H4 (cell line): ENCODE data around the gene DLGAP1. TPM values are rescaled to one million over a fixed set of nuclear protein-coding genes. Genes with fewer than 3 reads are reported as not detected.
A peak's percentile ranks its signal among the peaks of the same experiment; 100 is the strongest.

Experiments used
- DNase-seq: peaks from one replicate; pipeline ENCODE4 v3.0.0-alpha.2; 2015; ENCODE audit warnings: low spot score
- total RNA-seq: library from RNA; depleted of rRNA; stranded (reverse); fragments of >200 nt; shearing (Covaris generic); gene quantifications from 2 replicates; pipeline ENCODE4 v1.2.3, GENCODE V29; 2014

DLGAP1 gene
- total RNA-seq, 1 experiment from 2014 or later: not detected

GRCh38 chr18:3660739-3661515, 794.2 kb downstream of the DLGAP1 start:
- DNase-seq: no peak

DNA sequence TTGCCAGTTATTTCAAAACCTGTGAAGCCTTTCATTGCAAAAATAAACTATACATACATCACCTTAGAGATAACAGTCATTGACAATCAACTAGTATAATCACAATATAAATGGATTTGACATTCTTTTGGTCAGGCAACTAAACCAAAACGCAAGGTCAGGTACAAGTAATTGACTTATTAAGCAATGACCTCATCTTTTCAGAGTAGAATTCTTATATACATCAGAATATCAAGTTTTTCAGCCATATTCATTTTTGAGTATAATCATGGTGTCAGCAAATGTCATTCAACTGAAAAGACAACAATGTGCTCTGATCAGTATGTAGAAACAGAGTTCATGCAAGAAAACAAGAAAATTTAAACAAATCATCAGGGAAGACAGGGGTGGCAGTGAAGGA, 796.6 kb downstream of the DLGAP1 start:
- DNase-seq: no peak

- DNase-seq: no peak
Observed at GRCh38 chr18:3655254-3656050, 799.7 kb downstream of the DLGAP1 start.

DNA sequence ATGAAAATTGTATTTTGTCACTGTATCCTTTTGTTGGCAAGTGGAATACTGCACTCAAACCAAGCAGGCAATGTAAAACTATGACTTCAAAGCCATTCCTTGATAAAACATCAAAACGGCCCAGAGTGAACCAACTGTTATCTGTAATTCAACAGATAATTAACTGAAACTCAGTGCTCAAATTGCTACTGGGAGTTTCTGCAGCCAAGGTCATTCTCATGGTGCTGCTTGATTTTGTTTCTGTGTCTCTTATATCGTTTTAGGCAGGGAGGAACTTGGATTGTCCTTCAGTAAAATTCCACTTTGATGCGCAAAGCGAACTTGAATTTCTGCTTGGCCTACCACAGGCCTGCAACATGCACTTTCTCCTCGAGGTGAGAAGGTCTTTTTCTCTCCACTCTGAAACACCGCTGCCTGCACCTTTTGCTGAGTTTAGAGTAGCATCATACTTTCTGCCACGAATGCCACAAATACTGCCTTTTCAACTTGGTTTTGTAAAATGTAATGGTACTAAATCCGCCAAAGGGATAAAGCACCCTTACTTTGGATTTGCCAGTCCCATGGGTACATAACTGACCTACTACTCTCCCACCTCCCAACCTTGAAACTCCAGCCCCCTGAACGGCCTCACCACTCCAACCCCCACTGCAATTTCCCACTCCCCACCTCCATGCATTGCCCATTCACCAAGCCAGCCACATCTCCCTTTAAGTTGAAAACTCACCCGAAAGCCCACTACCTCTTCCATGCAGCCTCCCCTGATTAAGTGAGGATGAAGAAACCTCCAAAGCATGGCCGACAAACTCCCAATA, 800.5 kb downstream of the DLGAP1 start:
- no peak for DNase-seq

GRCh38 chr18:3653851-3654441, 801.2 kb downstream of the DLGAP1 start:
- DNase-seq: no peak

DNA sequence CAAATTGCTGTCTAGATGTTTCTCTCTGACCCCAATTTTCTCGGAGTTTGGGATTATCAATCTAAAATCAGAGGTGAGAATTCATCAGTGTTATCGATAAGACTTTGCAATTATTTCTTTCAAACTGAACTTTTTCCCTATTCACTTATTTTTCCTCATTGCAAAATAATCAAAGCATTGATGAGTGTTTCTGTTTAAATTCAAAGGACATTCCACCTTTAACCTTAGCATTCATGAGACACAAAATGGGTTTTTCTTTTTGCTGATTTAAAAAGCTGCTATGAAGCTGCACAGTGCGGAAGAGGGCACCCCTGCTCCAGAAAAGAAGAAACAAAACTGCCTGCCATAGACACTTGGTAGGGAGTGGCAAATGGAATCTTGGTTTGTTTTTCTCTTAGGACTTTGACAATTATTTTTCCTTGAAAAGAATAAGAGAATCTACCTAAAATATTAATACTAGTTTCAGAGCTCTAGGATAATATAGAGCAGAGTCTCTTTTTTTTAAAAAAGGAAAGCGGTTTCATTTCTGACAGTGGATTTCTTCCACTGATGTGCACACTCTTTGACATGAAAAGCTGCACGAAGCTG, 801.8 kb downstream of the DLGAP1 start:
- DNase-seq: no peak

DNA sequence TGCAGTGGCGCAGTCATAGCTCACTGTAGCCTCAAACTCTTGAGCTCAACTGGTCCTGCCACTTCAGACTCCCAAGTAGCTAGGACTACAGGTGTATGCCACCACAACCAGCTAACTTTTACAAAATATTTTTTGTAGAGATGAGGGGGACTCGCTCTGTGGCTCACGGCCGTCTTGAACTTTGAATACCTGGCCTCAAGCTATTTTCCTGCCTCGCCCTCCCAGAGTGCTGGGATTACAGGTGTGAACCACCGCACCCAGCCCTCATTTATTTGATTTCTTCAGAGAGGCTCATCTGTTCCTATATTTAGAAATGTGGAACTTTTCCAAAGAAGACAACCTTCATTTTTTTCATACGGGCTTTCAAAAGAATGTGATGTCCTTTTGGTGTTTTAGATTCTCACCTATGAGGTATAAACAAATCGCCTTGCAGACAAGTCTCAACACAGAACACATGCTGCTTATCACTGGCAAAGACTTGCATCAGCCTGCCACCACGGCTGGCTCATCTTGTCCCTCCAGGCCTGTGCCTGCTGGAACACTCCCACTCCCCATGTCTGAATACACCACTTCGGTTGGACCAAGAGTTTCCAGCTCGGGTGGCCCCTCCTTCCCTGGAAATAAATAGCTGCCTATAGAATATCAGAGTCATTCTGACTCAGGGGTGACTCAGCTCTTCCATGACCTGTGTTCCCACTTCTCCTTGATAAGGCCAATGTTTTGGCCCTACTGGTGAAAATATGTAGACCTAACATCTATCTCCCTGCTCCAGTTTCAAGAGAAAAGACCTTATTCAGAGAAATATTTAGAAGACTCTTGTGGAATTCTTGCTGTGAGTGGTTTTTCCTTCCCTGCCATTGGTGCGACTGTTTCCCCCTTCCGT, 802.5 kb downstream of the DLGAP1 start:
- peak; percentile 97 for DNase-seq

GRCh38 chr18:3651266-3651665, 803.8 kb downstream of the DLGAP1 start:
- no peak for DNase-seq

- DNase-seq: peak; percentile 50
Observed at GRCh38 chr18:3650521-3651042, 804.5 kb downstream of the DLGAP1 start.

DNA sequence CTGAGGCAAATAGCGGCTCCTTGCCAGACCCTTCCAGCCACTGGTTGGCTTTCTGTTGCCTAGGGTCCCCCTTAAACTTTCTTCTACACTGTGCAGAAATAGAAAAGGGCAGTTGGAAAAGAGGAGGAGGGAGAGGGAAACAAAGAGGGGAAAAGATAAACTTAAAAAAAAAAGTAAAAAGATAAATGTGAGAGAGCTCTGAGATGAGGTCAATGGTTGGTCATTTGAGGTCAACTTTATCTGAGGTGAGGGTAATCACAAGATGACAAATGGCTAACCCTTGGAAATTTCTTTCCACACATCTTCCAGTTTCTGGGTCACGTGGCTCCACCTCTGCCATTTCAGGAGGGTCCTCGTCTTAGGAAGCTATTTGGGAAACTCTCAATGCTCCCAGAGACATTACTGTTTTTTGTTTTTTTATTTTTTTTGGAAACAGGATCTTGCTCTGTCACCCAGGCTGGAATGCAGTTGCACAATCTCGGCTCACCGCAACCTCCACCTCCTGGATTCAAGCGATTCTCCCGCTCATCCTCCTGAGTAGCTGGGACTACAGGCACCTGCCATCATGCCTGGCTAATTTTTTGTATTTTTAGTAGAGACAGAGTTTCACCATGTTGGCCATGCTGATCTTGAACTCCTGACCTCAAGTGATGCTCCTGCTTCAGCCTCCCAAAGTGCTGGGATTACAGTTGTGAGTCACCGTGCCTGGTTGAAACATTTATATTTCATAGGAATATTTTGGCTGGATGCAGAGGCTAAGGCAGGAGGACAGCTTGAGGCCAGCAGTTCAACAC, 805.3 kb downstream of the DLGAP1 start:
- peak; percentile 81 for DNase-seq

GRCh38 chr18:3649135-3649632, 805.9 kb downstream of the DLGAP1 start:
- no peak for DNase-seq

DNA sequence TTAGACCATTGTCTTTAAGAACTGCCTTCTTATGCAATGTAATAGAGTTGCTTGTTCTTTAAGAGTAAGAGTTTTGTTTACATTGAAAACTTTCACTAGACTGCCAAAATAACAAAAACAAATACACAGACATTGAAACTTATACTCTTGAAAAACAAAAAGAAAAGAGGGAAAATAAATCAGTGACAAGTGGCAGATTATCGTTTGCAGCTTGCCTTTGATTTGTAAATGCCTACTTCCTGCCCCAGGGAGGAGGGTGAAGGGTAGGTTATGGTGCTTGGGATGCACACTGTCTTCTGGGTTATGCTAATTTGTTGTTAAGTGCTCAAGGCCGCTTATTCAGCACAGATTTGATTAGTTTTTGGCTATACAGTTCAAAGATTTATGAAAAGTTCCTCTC, 806.5 kb downstream of the DLGAP1 start:
- no peak for DNase-seq

GRCh38 chr18:3648200-3648599, 806.9 kb downstream of the DLGAP1 start:
- DNase-seq: no peak

DNA sequence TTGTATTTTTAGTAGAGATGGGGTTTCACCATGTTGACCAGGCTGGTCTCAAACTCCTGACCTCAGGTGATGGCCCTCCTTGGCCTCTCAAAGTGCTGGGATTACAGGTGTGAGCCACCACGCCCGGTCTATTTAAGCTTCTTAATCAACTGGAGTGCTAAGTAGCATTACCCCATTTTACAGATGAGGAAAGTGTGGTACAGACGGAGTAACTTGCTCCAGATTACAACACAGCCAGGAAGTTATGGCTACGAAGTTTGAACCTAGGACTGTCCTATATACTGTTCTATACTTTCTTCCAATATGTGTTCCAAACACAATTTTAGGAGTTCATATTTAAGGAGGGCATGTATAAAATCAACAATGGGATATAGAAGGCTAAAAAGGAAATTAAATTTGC, 807.5 kb downstream of the DLGAP1 start:
- no peak for DNase-seq

- DNase-seq: no peak
Observed at GRCh38 chr18:3645384-3646156, 809.5 kb downstream of the DLGAP1 start.

DNA sequence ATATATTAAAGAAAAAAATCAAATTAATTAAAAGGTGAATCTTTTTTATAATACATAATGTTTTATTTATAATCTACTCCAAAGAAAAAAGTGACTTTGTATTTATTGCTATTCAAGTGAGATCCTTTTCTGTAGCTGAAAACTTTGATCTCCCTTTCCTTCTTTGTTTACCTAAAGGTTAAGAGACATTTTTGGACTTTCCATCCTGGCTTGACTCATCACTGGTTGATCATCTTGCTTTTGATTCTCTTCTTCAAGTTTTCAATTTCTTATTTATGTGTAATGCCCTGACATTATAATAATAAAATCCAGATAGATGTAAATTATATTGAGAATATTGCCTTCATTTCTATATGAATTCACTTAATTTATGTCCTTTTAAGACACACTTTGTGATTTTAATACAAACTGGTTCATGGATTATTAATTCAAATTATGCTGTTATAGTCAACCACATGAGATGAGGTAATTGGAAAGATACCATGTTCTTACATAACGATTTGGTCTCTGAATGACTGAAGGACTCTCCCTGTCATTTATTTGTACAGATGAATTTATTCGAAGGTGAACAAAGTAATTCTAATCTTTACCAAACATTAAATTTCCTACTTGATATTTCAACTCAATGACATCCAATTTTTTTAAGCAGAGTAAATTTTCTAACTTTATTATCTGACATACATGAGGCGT, 820.7 kb downstream of the DLGAP1 start:
- no peak for DNase-seq

- no peak for DNase-seq
Observed at GRCh38 chr18:3631887-3632286, 823.2 kb downstream of the DLGAP1 start.
